ENCODE data around the gene HBG1. TPM values are rescaled to one million over a fixed set of nuclear protein-coding genes. Genes with fewer than 3 reads are reported as not detected.

The HBG1 gene
- total and polyA plus RNA-seq, 2 of the 8 experiments (the other 6 are each of a cell fraction or from before 2014, with no cell fraction given) = 0.26 TPM; not detected in 1

DNA sequence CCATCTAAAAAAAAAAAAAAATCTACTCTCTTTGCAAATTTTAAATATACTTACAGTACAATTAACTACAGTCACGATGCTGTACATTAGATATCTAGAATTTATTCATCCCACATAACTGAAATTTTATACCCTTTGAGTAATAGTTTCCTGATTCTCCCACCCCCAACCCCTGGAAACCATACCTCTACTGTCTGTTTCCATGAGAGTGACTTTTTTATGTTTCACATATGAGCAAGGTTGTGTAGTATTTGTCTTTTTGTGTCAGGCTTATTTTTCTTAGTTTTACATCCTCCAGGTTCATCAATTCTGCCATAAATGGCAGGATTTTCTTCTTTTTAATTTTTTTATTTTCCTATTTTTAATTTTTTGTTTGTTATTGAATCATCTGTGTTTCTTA is 26.0 kb downstream of the HBG1 start:
- H3K79me1 ChIP-seq (ENCODE audit: low read depth, low read length) = no peaks in the 10 kb centered on the region
- H3K4me3 ChIP-seq (ENCODE audit: extremely low read depth in 1 of 4, insufficient read depth in 2 of 4, low read depth in 3 of 4, low read length in 4 of 4) = no peak overlapping the region
- no peaks in the 10 kb centered on the region for H3K79me2 ChIP-seq (ENCODE audit: control insufficient read depth in 1 of 2, insufficient read depth in 2 of 2, low read length in 2 of 2)
- no peak overlapping the region for H3K14ac ChIP-seq (ENCODE audit: insufficient read length)
- H3K23me2 ChIP-seq (ENCODE audit: low read depth, low read length) = no peaks in the 10 kb centered on the region
- H4K91ac ChIP-seq (replicated peaks; ENCODE audit: insufficient read length, low read length) = no peak overlapping the region
- H3K23ac ChIP-seq (ENCODE audit: insufficient read length) = no peak overlapping the region
- no peaks in the 10 kb centered on the region for H4K20me1 ChIP-seq (replicated peaks in 1 of 2; ENCODE audit: control insufficient read depth in 1 of 2, insufficient read depth in 2 of 2, low read length in 2 of 2)
- no peak overlapping the region for H3K9ac ChIP-seq (replicated peaks in 1 of 4; ENCODE audit: extremely low read depth in 1 of 4, low read depth in 3 of 4, low read length in 3 of 4)
- no peak overlapping the region for H4K8ac ChIP-seq (ENCODE audit: extremely low read depth, insufficient read depth, low read length)
- DNase-seq (ENCODE audit: low read depth in 1 of 2, low spot score in 2 of 2) (no peak), FAIRE-seq (no peak)
- no peak overlapping the region for H3K56ac ChIP-seq (replicated peaks; ENCODE audit: insufficient read length, low read depth, low read length)
- peaks cover 4 to 6% of the 10 kb centered on the region in 2 experiments; a peak in 2 of 4 replicates for H3K9me3 ChIP-seq (ENCODE audit: insufficient read depth in 2 of 2, low read depth in 1 of 2, low read length in 1 of 2)
- H2BK5ac ChIP-seq (ENCODE audit: low read depth, low read length) = no peak overlapping the region
- H3K4me1 ChIP-seq (replicated peaks in 1 of 4; ENCODE audit: control insufficient read depth in 3 of 4, insufficient read depth in 4 of 4, low read length in 3 of 4) = no peaks in the 10 kb centered on the region
- H3K27me3 ChIP-seq (replicated peaks in 1 of 4; ENCODE audit: control insufficient read depth in 3 of 4, extremely low read depth in 1 of 4, insufficient read depth in 3 of 4, low read length in 3 of 4) = no peaks in the 10 kb centered on the region
- 83% methylated on average over 1 of the region's 1 CpG; no CpG with 5 or more reads in 1 of the 2 experiments for WGBS, 2 experiments (ENCODE audit: extremely low coverage in 1 of 2, insufficient coverage in 1 of 2, insufficient read length in 1 of 2, insufficient replicate concordance in 2 of 2, low coverage in 1 of 2, low lambda C conversion rate in 2 of 2, missing lambda C conversion rate in 1 of 2)
- TF ChIP-seq YY1 (IDR thresholded peaks at IDR 0.05; ENCODE audit: low read depth, low read length) (no peak), POU5F1 (IDR thresholded peaks at IDR 0.05; ENCODE audit: low read depth, low read length) (no peak), TAF1 (IDR thresholded peaks at IDR 0.05; ENCODE audit: low read depth, low read length) (no peak), SAP30 (IDR thresholded peaks at IDR 0.05; ENCODE audit: insufficient read depth, insufficient replicate concordance, low read length) (no peak), KDM4A (IDR thresholded peaks at IDR 0.05; ENCODE audit: low read depth, low read length, severe bottlenecking) (no peak), POLR2A (IDR thresholded peaks at IDR 0.05; ENCODE audit: control extremely low read depth in 1 of 2, low read depth in 2 of 2, low read length in 2 of 2) (no peak), JUN (IDR thresholded peaks at IDR 0.05; ENCODE audit: low read depth, low read length) (no peak)
- TF ChIP-seq, protein P1, sequence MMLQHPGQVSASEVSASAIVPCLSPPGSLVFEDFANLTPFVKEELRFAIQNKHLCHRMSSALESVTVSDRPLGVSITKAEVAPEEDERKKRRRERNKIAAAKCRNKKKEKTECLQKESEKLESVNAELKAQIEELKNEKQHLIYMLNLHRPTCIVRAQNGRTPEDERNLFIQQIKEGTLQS (IDR thresholded peaks at IDR 0.05; ENCODE audit: insufficient read depth, low read depth, low read length) = no peak
- no peak overlapping the region for H3K18ac ChIP-seq (ENCODE audit: extremely low read depth, low read length)
- H2BK20ac ChIP-seq (ENCODE audit: low read length) = no peak overlapping the region
- no peak overlapping the region for H2BK120ac ChIP-seq (replicated peaks; ENCODE audit: low read depth, low read length)
- H3K4me2 ChIP-seq (ENCODE audit: insufficient read depth in 1 of 2, low read depth in 2 of 2, low read length in 2 of 2) = no peak overlapping the region
- no peak overlapping the region for H2BK12ac ChIP-seq (ENCODE audit: low read depth, low read length)
- no peak overlapping the region for H2BK15ac ChIP-seq (ENCODE audit: low read length)
- POLR2A ChIA-PET (ENCODE audit: partially characterized antibody) = no interaction called here
- H2AFZ ChIP-seq (ENCODE audit: low read length) = no peak overlapping the region
- no peaks in the 10 kb centered on the region for H3K36me3 ChIP-seq (ENCODE audit: control insufficient read depth in 2 of 4, insufficient read depth in 4 of 4, low read length in 3 of 4)
- no peak overlapping the region for H3K27ac ChIP-seq (ENCODE audit: low read depth, low read length)
- CTCF ChIA-PET (ENCODE audit: partially characterized antibody) = no interaction called here
- H2AK5ac ChIP-seq (ENCODE audit: low read depth, low read length) = no peak overlapping the region
- no peak overlapping the region for H4K5ac ChIP-seq (ENCODE audit: insufficient read length, low read depth, low read length)
- H3K4ac ChIP-seq (replicated peaks; ENCODE audit: insufficient read length, low read depth, low read length) = no peak overlapping the region

All from H1 (cell line).